Urothelium cell line (cell line): ENCODE results near the gene KCNK7.

Experiments
- DNase-seq: peaks from one replicate; pipeline ENCODE4 v3.0.0; 2011; ENCODE audit warnings: low spot score, mixed read lengths
- FAIRE-seq: peaks from 2 replicates; lab custom pipeline; 2011; peaks lifted over from hg19 to GRCh38; lab: Jason Lieb, UNC

The KCNK7 gene

GRCh38 chr11:65611758-65612603 is 16.4 kb upstream of the KCNK7 start:
- DNase-seq: no peak
- no peak for FAIRE-seq

GRCh38 chr11:65611028-65611757 is 15.6 kb upstream of the KCNK7 start:
- DNase-seq: no peak
- no peak for FAIRE-seq

GRCh38 chr11:65610404-65610803 is 14.8 kb upstream of the KCNK7 start:
- FAIRE-seq (no peak), DNase-seq (no peak)

- DNase-seq: no peak
- peak; percentile 23 for FAIRE-seq
These were observed 14.1 kb upstream of the KCNK7 start for GRCh38 chr11:65609665-65610064.

- FAIRE-seq: no peak
These were observed 13.6 kb upstream of the KCNK7 start for GRCh38 chr11:65609229-65609628.

GRCh38 chr11:65607614-65608426 is 12.2 kb upstream of the KCNK7 start:
- DNase-seq (no peak), FAIRE-seq (no peak)

More at GRCh38 chr11:65609229-65609628, 13.6 kb upstream of the KCNK7 start:
- DNase-seq: no peak

GRCh38 chr11:65606876-65607613 is 11.4 kb upstream of the KCNK7 start:
- FAIRE-seq (no peak), DNase-seq (no peak)

GRCh38 chr11:65604258-65604657 is 8.7 kb upstream of the KCNK7 start:
- DNase-seq (no peak), FAIRE-seq (no peak)

- FAIRE-seq: no peak
- DNase-seq: no peak
These were observed 4.3 kb upstream of the KCNK7 start for GRCh38 chr11:65599955-65600246.

- no peak for DNase-seq
- FAIRE-seq: no peak
These were observed 3.8 kb upstream of the KCNK7 start for GRCh38 chr11:65599216-65599954.

GRCh38 chr11:65598258-65598699 is 2.7 kb upstream of the KCNK7 start:
- FAIRE-seq: no peak
- no peak for DNase-seq

- FAIRE-seq: no peak
These were observed 920 bp upstream of the KCNK7 start for GRCh38 chr11:65596520-65596919.

GRCh38 chr11:65595131-65595530 is 469 bp downstream of the KCNK7 start:
- no peak for FAIRE-seq
- DNase-seq: no peak

More at GRCh38 chr11:65596520-65596919, 920 bp upstream of the KCNK7 start:
- no peak for DNase-seq

- no peak for DNase-seq
- no peak for FAIRE-seq
These were observed 1.8 kb downstream of the KCNK7 start for GRCh38 chr11:65593518-65594414.

GRCh38 chr11:65592858-65593517 is 2.6 kb downstream of the KCNK7 start:
- no peak for FAIRE-seq
- no peak for DNase-seq

GRCh38 chr11:65591939-65592857 is 3.4 kb downstream of the KCNK7 start:
- DNase-seq: no peak

GRCh38 chr11:65590240-65590738 is 5.3 kb downstream of the KCNK7 start:
- FAIRE-seq (peak; percentile 56), DNase-seq (no peak)

More at GRCh38 chr11:65591939-65592857, 3.4 kb downstream of the KCNK7 start:
- FAIRE-seq: no peak
